Mammary epithelial cell (primary cell): ENCODE results near the gene TBL2.
A peak's percentile ranks its signal among the peaks of the same experiment; 100 is the strongest.

ENCODE experiments used
- CTCF ChIP-seq, 2 donors: IDR thresholded peaks in 1 of 2; conservative IDR thresholded peaks in 1 of 2; 2 replicates each; pipeline ENCODE4 v1.5.1; 2011 to 2012; ENCODE audit warnings: inconsistent platforms in 2 of 2, low read length in 2 of 2, mild to moderate bottlenecking in 2 of 2, control low read depth in 1 of 2, low read depth in 1 of 2; ENCODE audit not compliant: insufficient read depth in 1 of 2; ENCODE audit errors: extremely low read depth in 1 of 2
- EZH2 ChIP-seq: IDR thresholded peaks from 2 replicates; pipeline ENCODE4 v1.6.1; 2012; ENCODE audit warnings: low read length, inconsistent platforms, borderline replicate concordance

- peak; percentile 20 to 44 for TF ChIP-seq CTCF (conservative IDR thresholded peaks at IDR 0.05 in 1 of 2, IDR thresholded peaks at IDR 0.05 in 1 of 2; ENCODE audit: extremely low read depth in 1 of 2, insufficient read depth in 1 of 2, low read depth in 1 of 2, low read length in 2 of 2)
- TF ChIP-seq EZH2 = no peak
Observed at GRCh38 chr7:73626814-73627213, 48.4 kb upstream of the TBL2 start.
